K562 (cell line): Measurements from ENCODE around the gene TRNT1. TPM values are rescaled to one million over a fixed set of nuclear protein-coding genes. Genes with fewer than 3 reads are reported as not detected.
A peak's percentile ranks its signal among the peaks of the same experiment; 100 is the strongest.

Experiments
- FOXP1 ChIP-seq: sonication (generic); formaldehyde crosslinking; IDR thresholded peaks from 2 replicates; pipeline ENCODE4 v1.8.0; 2022; ENCODE audit warnings: mild to moderate bottlenecking, missing genetic modification reagents
- HDAC6 ChIP-seq: IDR thresholded peaks from 2 replicates; pipeline ENCODE4 v1.6.1; 2012; ENCODE audit warnings: low read depth, mild to moderate bottlenecking, control low read depth, inconsistent platforms, low read length, moderate library complexity
- HNRNPL ChIP-seq: fragments of 200-400 bp; formaldehyde crosslinking; IDR thresholded peaks from 2 replicates; pipeline ENCODE4 v1.6.1; 2017; ENCODE audit warnings: low read depth, mild to moderate bottlenecking, low read length
- KDM4B ChIP-seq, 2 experiments: fragments of 450-650 bp in 1 of 2; sonication (generic) in 1 of 2; IDR thresholded peaks; 2 replicates each; pipeline ENCODE4 v1.6.1; 2016 to 2017; ENCODE audit warnings: borderline replicate concordance in 2 of 2, antibody characterized with exemption in 1 of 2, low read depth in 1 of 2, mild to moderate bottlenecking in 1 of 2
- KLF13 ChIP-seq: fragments of 450-650 bp; IDR thresholded peaks from 2 replicates; pipeline ENCODE4 v1.6.1; 2016; ENCODE audit warnings: missing genetic modification characterization, low read depth, mild to moderate bottlenecking, missing compliant biosample characterization, moderate library complexity, borderline replicate concordance
- KLF6 ChIP-seq: fragments of 250-450 bp; sonication (Bioruptor Pico); IDR thresholded peaks from 2 replicates; pipeline ENCODE4 v1.4.0; 2020; ENCODE audit warnings: mild to moderate bottlenecking, moderate library complexity, borderline replicate concordance
- L3MBTL2 ChIP-seq: fragments of 450-650 bp; IDR thresholded peaks from 2 replicates; pipeline ENCODE4 v1.6.1; 2016; ENCODE audit warnings: mild to moderate bottlenecking, moderate library complexity
- NR2F6 ChIP-seq: fragments of 450-650 bp; formaldehyde crosslinking; IDR thresholded peaks from 2 replicates; pipeline ENCODE4 v1.4.0; 2020; ENCODE audit warnings: mild to moderate bottlenecking
- PCBP2 ChIP-seq: fragments of 200-400 bp; formaldehyde crosslinking; IDR thresholded peaks from 2 replicates; pipeline ENCODE4 v1.6.1; 2018; ENCODE audit warnings: low read length, low read depth, mild to moderate bottlenecking, moderate library complexity; ENCODE audit not compliant: poor library complexity, severe bottlenecking
- RBM15 ChIP-seq: fragments of 200-400 bp; formaldehyde crosslinking; IDR thresholded peaks from 2 replicates; pipeline ENCODE4 v1.6.1; 2018; ENCODE audit warnings: mild to moderate bottlenecking, low read length, moderate library complexity; ENCODE audit not compliant: insufficient read depth
- SMARCC2 ChIP-seq: fragments of 450-650 bp; IDR thresholded peaks from 2 replicates; pipeline ENCODE4 v1.6.1; 2017; ENCODE audit warnings: antibody characterized with exemption, moderate library complexity, mild to moderate bottlenecking, low read depth
- TARDBP ChIP-seq: fragments of 450-650 bp; IDR thresholded peaks from 2 replicates; pipeline ENCODE4 v1.6.1; 2016
- ZNF224 ChIP-seq: sonication (generic); formaldehyde crosslinking; IDR thresholded peaks from 2 replicates; pipeline ENCODE4 v1.8.0; 2022; ENCODE audit warnings: mild to moderate bottlenecking, missing genetic modification reagents
- ZNF239 ChIP-seq: fragments of 250-450 bp; sonication (Bioruptor Pico); IDR thresholded peaks from 2 replicates; pipeline ENCODE4 v1.4.0; 2020; ENCODE audit warnings: mild to moderate bottlenecking
- polyA plus RNA-seq, 8 experiments: library from polyadenylated mRNA; depleted of rRNA in 4 of 8; stranded (reverse) in 5 of 8; unstranded in 3 of 8; fragments of >200 nt; fragmentation: Nextera tagmentation in 2 of 8; fragmentation: Illumina TruSeq in 1 of 8; extraction: Ambion mirVana in 2 of 8; extraction: Trizol in 1 of 8; gene quantifications; 2 replicates each; pipeline versions ENCODE4 v1.2.1 to v1.2.3, GENCODE V29; 2011 to 2014; ENCODE audit warnings: inconsistent platforms in 1 of 8, missing spikeins in 1 of 8
- total RNA-seq, 7 experiments: library from RNA; depleted of rRNA in 6 of 7; stranded (reverse); fragments of >200 nt in 6 of 7; fragmentation: Illumina TruSeq in 2 of 7; extraction: Trizol in 2 of 7; gene quantifications; 2 replicates each; pipeline versions ENCODE4 v1.2.1 to v1.2.3, GENCODE V29; 2011 to 2021; ENCODE audit warnings: low replicate concordance in 1 of 7
- TF ChIP-seq, protein P1 (sequence below), 2 experiments: IDR thresholded peaks in 1 of 2; conservative IDR thresholded peaks in 1 of 2; 2 replicates each; pipeline ENCODE4 v1.6.1; 2016; ENCODE audit warnings: low read depth in 2 of 2, mild to moderate bottlenecking in 1 of 2, missing compliant biosample characterization in 1 of 2, missing genetic modification characterization in 1 of 2, moderate library complexity in 1 of 2
- TF ChIP-seq, protein P2 (sequence below): fragments of 450-650 bp; IDR thresholded peaks from 2 replicates; pipeline ENCODE4 v1.6.1; 2014; ENCODE audit warnings: low read depth, mild to moderate bottlenecking, moderate library complexity, borderline replicate concordance
- TF ChIP-seq, protein P3 (sequence below): fragments of 450-650 bp; IDR thresholded peaks from 2 replicates; pipeline ENCODE4 v1.6.1; 2016; ENCODE audit warnings: borderline replicate concordance
- TF ChIP-seq, protein P4 (sequence below), 2 experiments: fragments of 450-650 bp; IDR thresholded peaks; 2 replicates each; pipeline ENCODE4 v1.6.1; 2016

Gene TRNT1
- total and polyA plus RNA-seq, 9 of the 15 experiments (the other 6 are each of a cell fraction or from before 2014, with no cell fraction given), result 38.1 to 58.2 (median 47.4) TPM

DNA sequence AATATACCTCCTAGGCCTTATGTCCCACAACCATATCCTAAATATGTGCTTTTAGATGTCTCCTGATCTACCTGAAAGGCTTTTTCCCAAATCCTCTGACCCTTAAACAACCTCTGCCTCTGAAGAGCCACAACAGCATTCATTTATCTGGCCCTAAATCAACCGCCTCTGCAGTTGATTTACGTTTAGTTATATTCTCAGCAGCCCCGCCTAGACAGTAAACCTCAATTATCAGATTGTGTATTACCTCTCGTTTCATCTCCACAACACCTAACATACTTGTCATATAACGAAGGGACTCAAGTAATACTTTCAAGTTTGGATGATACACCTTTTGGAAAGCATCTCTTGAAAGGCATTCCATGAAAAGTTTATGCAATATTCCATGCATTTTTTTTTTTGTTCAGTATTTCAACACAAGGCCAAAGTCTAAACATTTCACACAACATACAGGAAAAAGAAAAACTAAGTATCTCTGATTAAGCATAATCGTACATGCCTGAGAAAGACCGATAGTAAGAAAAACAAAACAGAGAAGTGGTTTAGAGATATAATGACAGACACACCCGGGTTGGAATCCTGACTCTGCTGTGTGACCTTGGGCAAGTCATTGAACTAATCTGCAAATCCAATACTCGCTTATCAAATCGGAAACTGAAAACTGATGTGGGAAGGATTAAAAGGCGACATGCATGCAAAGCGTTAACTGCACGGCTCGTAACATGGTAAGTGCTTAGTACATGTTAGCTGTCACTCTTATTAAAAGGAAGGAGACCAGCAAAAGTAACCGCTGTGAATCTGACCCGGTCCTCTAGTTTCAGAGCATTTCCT is 52.0 kb downstream of the TRNT1 start (continued):
- TF ChIP-seq, protein P1, sequence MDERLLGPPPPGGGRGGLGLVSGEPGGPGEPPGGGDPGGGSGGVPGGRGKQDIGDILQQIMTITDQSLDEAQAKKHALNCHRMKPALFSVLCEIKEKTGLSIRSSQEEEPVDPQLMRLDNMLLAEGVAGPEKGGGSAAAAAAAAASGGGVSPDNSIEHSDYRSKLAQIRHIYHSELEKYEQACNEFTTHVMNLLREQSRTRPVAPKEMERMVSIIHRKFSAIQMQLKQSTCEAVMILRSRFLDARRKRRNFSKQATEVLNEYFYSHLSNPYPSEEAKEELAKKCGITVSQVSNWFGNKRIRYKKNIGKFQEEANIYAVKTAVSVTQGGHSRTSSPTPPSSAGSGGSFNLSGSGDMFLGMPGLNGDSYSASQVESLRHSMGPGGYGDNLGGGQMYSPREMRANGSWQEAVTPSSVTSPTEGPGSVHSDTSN (CRISPR knock-in tag; IDR thresholded peaks at IDR 0.05; ENCODE audit: low read depth), result no peak
- TF ChIP-seq, protein P1 (tag; conservative IDR thresholded peaks at IDR 0.05; ENCODE audit: low read depth), result peak; percentile 53; the same call in 1 of the 2 replicates
- no peak for TF ChIP-seq KLF13
- TF ChIP-seq, protein P2, sequence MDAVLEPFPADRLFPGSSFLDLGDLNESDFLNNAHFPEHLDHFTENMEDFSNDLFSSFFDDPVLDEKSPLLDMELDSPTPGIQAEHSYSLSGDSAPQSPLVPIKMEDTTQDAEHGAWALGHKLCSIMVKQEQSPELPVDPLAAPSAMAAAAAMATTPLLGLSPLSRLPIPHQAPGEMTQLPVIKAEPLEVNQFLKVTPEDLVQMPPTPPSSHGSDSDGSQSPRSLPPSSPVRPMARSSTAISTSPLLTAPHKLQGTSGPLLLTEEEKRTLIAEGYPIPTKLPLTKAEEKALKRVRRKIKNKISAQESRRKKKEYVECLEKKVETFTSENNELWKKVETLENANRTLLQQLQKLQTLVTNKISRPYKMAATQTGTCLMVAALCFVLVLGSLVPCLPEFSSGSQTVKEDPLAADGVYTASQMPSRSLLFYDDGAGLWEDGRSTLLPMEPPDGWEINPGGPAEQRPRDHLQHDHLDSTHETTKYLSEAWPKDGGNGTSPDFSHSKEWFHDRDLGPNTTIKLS, result no peak
- no peak for TF ChIP-seq NR2F6 (CRISPR knock-in tag)
- no peak for TF ChIP-seq L3MBTL2
- TF ChIP-seq PCBP2, result no peak
- TF ChIP-seq, protein P3, sequence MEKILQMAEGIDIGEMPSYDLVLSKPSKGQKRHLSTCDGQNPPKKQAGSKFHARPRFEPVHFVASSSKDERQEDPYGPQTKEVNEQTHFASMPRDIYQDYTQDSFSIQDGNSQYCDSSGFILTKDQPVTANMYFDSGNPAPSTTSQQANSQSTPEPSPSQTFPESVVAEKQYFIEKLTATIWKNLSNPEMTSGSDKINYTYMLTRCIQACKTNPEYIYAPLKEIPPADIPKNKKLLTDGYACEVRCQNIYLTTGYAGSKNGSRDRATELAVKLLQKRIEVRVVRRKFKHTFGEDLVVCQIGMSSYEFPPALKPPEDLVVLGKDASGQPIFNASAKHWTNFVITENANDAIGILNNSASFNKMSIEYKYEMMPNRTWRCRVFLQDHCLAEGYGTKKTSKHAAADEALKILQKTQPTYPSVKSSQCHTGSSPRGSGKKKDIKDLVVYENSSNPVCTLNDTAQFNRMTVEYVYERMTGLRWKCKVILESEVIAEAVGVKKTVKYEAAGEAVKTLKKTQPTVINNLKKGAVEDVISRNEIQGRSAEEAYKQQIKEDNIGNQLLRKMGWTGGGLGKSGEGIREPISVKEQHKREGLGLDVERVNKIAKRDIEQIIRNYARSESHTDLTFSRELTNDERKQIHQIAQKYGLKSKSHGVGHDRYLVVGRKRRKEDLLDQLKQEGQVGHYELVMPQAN, result no peak
- TF ChIP-seq HDAC6, result no peak
- no peak for TF ChIP-seq SMARCC2
- TF ChIP-seq TARDBP, result no peak
- TF ChIP-seq HNRNPL, result no peak
- no peak for TF ChIP-seq ZNF224 (CRISPR knock-in tag)
- TF ChIP-seq FOXP1, result no peak
- TF ChIP-seq RBM15, result no peak
- no peak for TF ChIP-seq ZNF239 (CRISPR knock-in tag)
- TF ChIP-seq, protein P4, sequence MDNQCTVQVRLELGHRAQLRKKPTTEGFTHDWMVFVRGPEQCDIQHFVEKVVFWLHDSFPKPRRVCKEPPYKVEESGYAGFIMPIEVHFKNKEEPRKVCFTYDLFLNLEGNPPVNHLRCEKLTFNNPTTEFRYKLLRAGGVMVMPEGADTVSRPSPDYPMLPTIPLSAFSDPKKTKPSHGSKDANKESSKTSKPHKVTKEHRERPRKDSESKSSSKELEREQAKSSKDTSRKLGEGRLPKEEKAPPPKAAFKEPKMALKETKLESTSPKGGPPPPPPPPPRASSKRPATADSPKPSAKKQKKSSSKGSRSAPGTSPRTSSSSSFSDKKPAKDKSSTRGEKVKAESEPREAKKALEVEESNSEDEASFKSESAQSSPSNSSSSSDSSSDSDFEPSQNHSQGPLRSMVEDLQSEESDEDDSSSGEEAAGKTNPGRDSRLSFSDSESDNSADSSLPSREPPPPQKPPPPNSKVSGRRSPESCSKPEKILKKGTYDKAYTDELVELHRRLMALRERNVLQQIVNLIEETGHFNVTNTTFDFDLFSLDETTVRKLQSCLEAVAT (IDR thresholded peaks at IDR 0.05), result no peak
- no peak for TF ChIP-seq KLF6 (CRISPR knock-in tag)
- no peak for TF ChIP-seq KDM4B (IDR thresholded peaks at IDR 0.05; ENCODE audit: borderline replicate concordance in 2 of 2, low read depth in 1 of 2)
